ENCODE results near the gene CELF4. TPM values are rescaled to one million over a fixed set of nuclear protein-coding genes. Genes with fewer than 3 reads are reported as not detected.

Gene CELF4
- total RNA-seq, 3 donors from 2014 or later (not counting 1 experiment from before 2014, with no cell fraction given): not detected

- H3K36me3 ChIP-seq (ENCODE audit: control insufficient read depth, insufficient read depth, low read length): no peaks in the 10 kb centered on the region
- H3K27me3 ChIP-seq (ENCODE audit: control insufficient read depth, insufficient read depth, low read length): no peaks in the 10 kb centered on the region
- Mint-ChIP-seq H3K4me3 (no peak overlapping the region), H3K27me3 (ENCODE audit: low read depth in 2 of 2) (peaks cover 0 to 3% of the 10 kb centered on the region in 2 donors), H3K9me3 (no peaks in the 10 kb centered on the region), H3K27ac (no peak overlapping the region), H3K4me1 (no peaks in the 10 kb centered on the region), H3K36me3 (no peaks in the 10 kb centered on the region)
- H3K27ac ChIP-seq (ENCODE audit: low read length): no peak overlapping the region
- no peak overlapping the region for H3K4me3 ChIP-seq (ENCODE audit: low read length)
- H3K9me3 ChIP-seq (ENCODE audit: control insufficient read depth, insufficient read depth, low read length): no peaks in the 10 kb centered on the region
- WGBS (ENCODE audit: insufficient coverage): 83% methylated on average over 17 of the region's 17 CpGs
- ATAC-seq: no peak
- H3K4me1 ChIP-seq (ENCODE audit: control insufficient read depth, insufficient read depth, low read length): no peaks in the 10 kb centered on the region
- intact Hi-C loops (cut with micrococcal nuclease): no loop called here
- TF ChIP-seq CTCF (IDR thresholded peaks at IDR 0.05): no peak
- no peak for DNase-seq
Observed at GRCh38 chr18:37332628-37333420, 232.8 kb downstream of the CELF4 start.

DNA sequence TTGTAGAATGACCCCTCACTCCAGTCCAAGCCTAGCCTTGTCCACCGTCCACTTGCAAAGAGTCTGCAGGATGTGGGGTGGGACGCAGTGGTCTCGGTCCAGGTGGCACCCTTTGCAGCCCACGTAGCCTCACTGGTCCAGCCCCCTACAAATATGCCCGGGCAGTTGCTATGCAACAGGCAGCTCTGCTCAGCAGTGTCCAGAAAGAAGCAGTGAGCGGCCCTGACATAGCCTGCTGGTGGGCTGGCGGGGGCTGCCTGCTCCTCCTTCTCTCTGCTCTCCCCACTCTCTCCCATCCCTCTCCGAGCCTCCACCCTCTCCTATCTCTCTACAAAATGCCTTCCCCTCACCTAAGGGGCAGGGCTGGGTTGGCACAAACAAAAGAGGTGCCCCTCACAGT is 233.4 kb downstream of the CELF4 start:
- intact Hi-C loops (cut with micrococcal nuclease): no loop called here
- Histone ChIP-seq H3K27me3 (ENCODE audit: control insufficient read depth, insufficient read depth, low read length) (no peaks in the 10 kb centered on the region), H3K4me3 (ENCODE audit: low read length) (no peak overlapping the region), H3K27ac (ENCODE audit: low read length) (no peak overlapping the region), H3K4me1 (ENCODE audit: control insufficient read depth, insufficient read depth, low read length) (no peaks in the 10 kb centered on the region), H3K9me3 (ENCODE audit: control insufficient read depth, insufficient read depth, low read length) (no peaks in the 10 kb centered on the region), H3K36me3 (ENCODE audit: control insufficient read depth, insufficient read depth, low read length) (no peaks in the 10 kb centered on the region)
- no peak for ATAC-seq
- no peak overlapping the region for H3K4me3 Mint-ChIP-seq
- no peaks in the 10 kb centered on the region for H3K4me1 Mint-ChIP-seq
- no peaks in the 10 kb centered on the region for H3K36me3 Mint-ChIP-seq
- H3K27me3 Mint-ChIP-seq (ENCODE audit: low read depth in 2 of 2): peaks cover 0 to 3% of the 10 kb centered on the region in 2 donors
- TF ChIP-seq CTCF (IDR thresholded peaks at IDR 0.05): no peak
- H3K9me3 Mint-ChIP-seq: no peaks in the 10 kb centered on the region
- DNase-seq: no peak
- 87% methylated on average over 8 of the region's 8 CpGs for WGBS (ENCODE audit: insufficient coverage)
- H3K27ac Mint-ChIP-seq: no peak overlapping the region

- Histone ChIP-seq H3K36me3 (ENCODE audit: control insufficient read depth, insufficient read depth, low read length) (no peaks in the 10 kb centered on the region), H3K27ac (ENCODE audit: low read length) (no peak overlapping the region), H3K4me1 (ENCODE audit: control insufficient read depth, insufficient read depth, low read length) (no peaks in the 10 kb centered on the region), H3K9me3 (ENCODE audit: control insufficient read depth, insufficient read depth, low read length) (no peaks in the 10 kb centered on the region), H3K4me3 (ENCODE audit: low read length) (no peak overlapping the region), H3K27me3 (ENCODE audit: control insufficient read depth, insufficient read depth, low read length) (no peaks in the 10 kb centered on the region)
- Mint-ChIP-seq H3K4me1 (no peaks in the 10 kb centered on the region), H3K9me3 (no peaks in the 10 kb centered on the region), H3K36me3 (no peaks in the 10 kb centered on the region), H3K27ac (no peak overlapping the region), H3K4me3 (no peak overlapping the region), H3K27me3 (ENCODE audit: low read depth in 2 of 2) (no peaks in the 10 kb centered on the region)
- 85% methylated on average over 5 of the region's 7 CpGs for WGBS (ENCODE audit: insufficient coverage)
- no peak for TF ChIP-seq CTCF (IDR thresholded peaks at IDR 0.05)
- ATAC-seq (no peak), DNase-seq (no peak)
- intact Hi-C loops (cut with micrococcal nuclease): no loop called here
Observed at GRCh38 chr18:37330173-37330572, 235.4 kb downstream of the CELF4 start.
